Neural progenitor cell (in vitro differentiated cells): ENCODE data around the gene FMC1. TPM values are rescaled to one million over a fixed set of nuclear protein-coding genes. Genes with fewer than 3 reads are reported as not detected.
A peak's percentile ranks its signal among the peaks of the same experiment; 100 is the strongest.

Experiments used
- DNase-seq: peaks from one replicate; pipeline ENCODE4 v3.0.0-alpha.2; 2016; ENCODE audit warnings: low spot score
- H2AFZ ChIP-seq: fragments of 200-600 bp; sonication (generic); replicated peaks from 2 replicates; pipeline ENCODE4 v1.6.1; 2016; ENCODE audit warnings: antibody characterized with exemption
- H3F3A ChIP-seq: fragments of 200-600 bp; sonication (generic); 2 replicates; pipeline ENCODE4 v1.6.1; 2016; ENCODE audit warnings: antibody characterized with exemption, low read depth
- H3K27ac ChIP-seq: fragments of 200-600 bp; sonication (generic); 2 replicates; pipeline ENCODE4 v1.5.1; 2016; ENCODE audit warnings: mild to moderate bottlenecking
- H3K27me3 ChIP-seq: fragments of 200-600 bp; sonication (generic); 2 replicates; pipeline ENCODE4 v1.6.1; 2016; ENCODE audit warnings: mild to moderate bottlenecking, moderate library complexity
- H3K36me3 ChIP-seq: fragments of 200-600 bp; sonication (generic); 2 replicates; pipeline ENCODE4 v1.5.1; 2016
- H3K4me1 ChIP-seq: fragments of 200-600 bp; sonication (generic); 2 replicates; pipeline ENCODE4 v1.6.1; 2016; ENCODE audit warnings: mixed run types
- H3K4me2 ChIP-seq: fragments of 200-600 bp; sonication (generic); 2 replicates; pipeline ENCODE4 v1.6.1; 2016
- H3K4me3 ChIP-seq: fragments of 200-600 bp; sonication (generic); 2 replicates; pipeline ENCODE4 v1.5.1; 2016
- H3K79me2 ChIP-seq: fragments of 200-600 bp; sonication (generic); 2 replicates; pipeline ENCODE4 v1.6.1; 2016; ENCODE audit warnings: low read depth
- H3K9ac ChIP-seq: fragments of 200-600 bp; sonication (generic); 2 replicates; pipeline ENCODE4 v1.6.1; 2016
- H3K9me3 ChIP-seq: fragments of 200-600 bp; sonication (generic); 2 replicates; pipeline ENCODE4 v1.5.1; 2016; ENCODE audit warnings: low read depth
- H4K20me1 ChIP-seq: fragments of 200-600 bp; sonication (generic); 2 replicates; pipeline ENCODE4 v1.6.1; 2016; ENCODE audit warnings: low read depth
- H3K27ac Mint-ChIP-seq: 3 replicates; pipeline ENCODE4 v1.8.0; 2021; ENCODE audit warnings: mixed read lengths
- H3K27me3 Mint-ChIP-seq: 2 replicates; pipeline ENCODE4 v1.8.0; 2022; ENCODE audit warnings: low read depth, mild to moderate bottlenecking, inconsistent platforms, moderate library complexity, mixed read lengths; ENCODE audit not compliant: insufficient read depth
- H3K36me3 Mint-ChIP-seq: 3 replicates; pipeline ENCODE4 v1.8.0; 2021; ENCODE audit warnings: mixed read lengths
- H3K4me1 Mint-ChIP-seq: 3 replicates; pipeline ENCODE4 v1.8.0; 2021; ENCODE audit warnings: mixed read lengths
- H3K4me3 Mint-ChIP-seq: 3 replicates; pipeline ENCODE4 v1.8.0; 2021; ENCODE audit warnings: mild to moderate bottlenecking, moderate library complexity, mixed read lengths
- H3K9me3 Mint-ChIP-seq: 3 replicates; pipeline ENCODE4 v1.8.0; 2020; ENCODE audit warnings: mixed read lengths
- EZH2 ChIP-seq: fragments of 200-600 bp; sonication (generic); IDR thresholded peaks from 2 replicates; pipeline ENCODE4 v1.6.1; 2017; ENCODE audit warnings: antibody characterized with exemption, mild to moderate bottlenecking, moderate library complexity
- EZH2phosphoT487 ChIP-seq: fragments of 200-600 bp; sonication (generic); IDR thresholded peaks from 2 replicates; pipeline ENCODE4 v1.6.1; 2017; ENCODE audit warnings: antibody characterized with exemption
- total RNA-seq: library from RNA; depleted of rRNA; stranded (reverse); fragments of >200 nt; gene quantifications from 2 replicates; pipeline ENCODE4 v1.2.3, GENCODE V29; 2015; ENCODE audit warnings: low replicate concordance
- TF ChIP-seq, protein P1 (sequence below): fragments of 200-600 bp; sonication (generic); IDR thresholded peaks from 2 replicates; pipeline ENCODE4 v1.5.1; 2017; ENCODE audit warnings: antibody characterized with exemption, mild to moderate bottlenecking

The FMC1 gene
- total RNA-seq, 1 donor from 2014 or later = 8.1 TPM

DNA sequence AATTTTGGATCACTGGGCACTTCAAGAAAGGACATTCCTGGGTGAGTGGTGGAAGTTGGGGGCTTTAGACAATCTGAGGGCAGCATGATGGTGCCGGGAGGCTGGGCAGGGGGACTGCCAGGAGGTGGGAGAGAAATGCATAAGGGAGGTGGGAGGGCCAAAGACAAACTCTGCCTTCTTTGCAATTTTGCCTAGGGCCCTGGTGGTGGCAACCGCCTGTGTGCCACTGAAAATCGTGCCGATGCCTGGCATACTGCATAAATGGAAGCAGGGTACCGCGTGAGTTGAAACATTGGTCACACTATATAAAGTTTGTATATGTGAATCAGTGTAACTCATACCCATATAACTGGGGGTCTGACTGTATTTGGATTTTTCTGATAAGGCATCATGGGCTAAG is 21.8 kb downstream of the FMC1 start:
- Histone ChIP-seq H2AFZ (no peak overlapping the region), H3F3A (peaks cover 33% of the 10 kb centered on the region), H3K79me2 (peaks cover 86% of the 10 kb centered on the region), H3K27ac (no peak overlapping the region), H3K27me3 (no peaks in the 10 kb centered on the region), H3K4me3 (no peak overlapping the region), H3K9ac (no peak overlapping the region), H3K4me2 (peak overlapping the region; percentile 91), H3K4me1 (peaks cover 19% of the 10 kb centered on the region), H3K36me3 (no peaks in the 10 kb centered on the region), H4K20me1 (peaks cover 63% of the 10 kb centered on the region), H3K9me3 (no peaks in the 10 kb centered on the region)
- Mint-ChIP-seq H3K27ac (peak overlapping the region; percentile 30), H3K9me3 (no peaks in the 10 kb centered on the region), H3K27me3 (peaks cover 5% of the 10 kb centered on the region), H3K4me3 (peak overlapping the region; percentile 5), H3K36me3 (peaks cover 17% of the 10 kb centered on the region), H3K4me1 (peaks cover 25% of the 10 kb centered on the region)
- TF ChIP-seq EZH2phosphoT487 (no peak), EZH2 (no peak)
- TF ChIP-seq, protein P1, sequence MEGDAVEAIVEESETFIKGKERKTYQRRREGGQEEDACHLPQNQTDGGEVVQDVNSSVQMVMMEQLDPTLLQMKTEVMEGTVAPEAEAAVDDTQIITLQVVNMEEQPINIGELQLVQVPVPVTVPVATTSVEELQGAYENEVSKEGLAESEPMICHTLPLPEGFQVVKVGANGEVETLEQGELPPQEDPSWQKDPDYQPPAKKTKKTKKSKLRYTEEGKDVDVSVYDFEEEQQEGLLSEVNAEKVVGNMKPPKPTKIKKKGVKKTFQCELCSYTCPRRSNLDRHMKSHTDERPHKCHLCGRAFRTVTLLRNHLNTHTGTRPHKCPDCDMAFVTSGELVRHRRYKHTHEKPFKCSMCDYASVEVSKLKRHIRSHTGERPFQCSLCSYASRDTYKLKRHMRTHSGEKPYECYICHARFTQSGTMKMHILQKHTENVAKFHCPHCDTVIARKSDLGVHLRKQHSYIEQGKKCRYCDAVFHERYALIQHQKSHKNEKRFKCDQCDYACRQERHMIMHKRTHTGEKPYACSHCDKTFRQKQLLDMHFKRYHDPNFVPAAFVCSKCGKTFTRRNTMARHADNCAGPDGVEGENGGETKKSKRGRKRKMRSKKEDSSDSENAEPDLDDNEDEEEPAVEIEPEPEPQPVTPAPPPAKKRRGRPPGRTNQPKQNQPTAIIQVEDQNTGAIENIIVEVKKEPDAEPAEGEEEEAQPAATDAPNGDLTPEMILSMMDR = no peak
- no peak for DNase-seq

DNA sequence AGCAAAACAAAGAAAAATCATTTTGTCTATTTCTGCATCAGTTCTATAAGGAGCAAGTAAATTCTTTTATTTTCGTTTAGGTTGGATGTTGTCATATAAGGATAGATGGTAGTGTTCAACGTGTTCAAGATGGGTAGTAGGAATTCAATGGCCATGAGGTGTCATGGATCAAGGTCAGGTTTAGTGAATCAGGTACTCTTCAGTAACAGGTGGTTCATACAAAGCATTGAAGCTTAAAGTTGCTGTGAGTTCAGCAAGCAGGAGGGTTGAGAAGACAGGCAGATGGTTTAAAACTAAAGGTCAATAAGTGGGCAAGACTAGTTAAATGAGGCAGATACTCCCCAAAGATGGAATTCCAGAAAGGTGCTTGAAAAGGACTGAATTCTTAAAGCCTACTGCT is 24.2 kb downstream of the FMC1 start:
- Mint-ChIP-seq H3K4me1 (peaks cover 22% of the 10 kb centered on the region), H3K9me3 (no peaks in the 10 kb centered on the region), H3K27me3 (peaks cover 1% of the 10 kb centered on the region), H3K4me3 (no peak overlapping the region), H3K36me3 (peaks cover 18% of the 10 kb centered on the region), H3K27ac (no peak overlapping the region)
- Histone ChIP-seq H4K20me1 (peaks cover 87% of the 10 kb centered on the region), H3K79me2 (peaks cover 99% of the 10 kb centered on the region), H3K4me3 (no peak overlapping the region), H3K9me3 (no peaks in the 10 kb centered on the region), H3K4me2 (no peak overlapping the region), H3K36me3 (no peaks in the 10 kb centered on the region), H3K27me3 (no peaks in the 10 kb centered on the region), H2AFZ (no peak overlapping the region), H3K9ac (no peak overlapping the region), H3K27ac (no peak overlapping the region), H3F3A (peaks cover 14% of the 10 kb centered on the region), H3K4me1 (peaks cover 25% of the 10 kb centered on the region)
- TF ChIP-seq, protein P1 = no peak
- no peak for TF ChIP-seq EZH2
- no peak for TF ChIP-seq EZH2phosphoT487
- DNase-seq = no peak

DNA sequence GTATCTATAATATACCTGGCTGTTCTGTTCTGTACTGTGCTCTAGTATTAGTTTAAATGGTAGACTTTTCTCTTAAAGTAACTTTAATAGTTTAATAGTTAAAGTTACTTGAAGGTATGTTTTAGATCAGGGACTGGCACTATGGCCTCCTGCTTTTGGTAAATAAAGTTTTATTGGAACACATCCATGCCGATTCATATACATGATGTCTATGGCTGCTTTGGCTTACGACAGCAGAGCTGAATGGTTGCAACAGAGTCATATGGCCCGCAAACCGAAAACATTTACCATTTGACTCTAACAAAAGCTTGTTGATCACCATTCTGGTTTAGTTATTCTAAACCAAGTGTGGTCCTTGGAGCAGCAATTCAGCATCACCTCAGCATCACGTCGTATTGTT is 25.3 kb downstream of the FMC1 start:
- Histone ChIP-seq H2AFZ (no peak overlapping the region), H3K36me3 (no peaks in the 10 kb centered on the region), H3K4me1 (peaks cover 26% of the 10 kb centered on the region), H3K9me3 (no peaks in the 10 kb centered on the region), H3K27ac (no peak overlapping the region), H3K4me3 (no peak overlapping the region), H3K79me2 (peaks cover 100% of the 10 kb centered on the region), H3K27me3 (no peaks in the 10 kb centered on the region), H3K9ac (no peak overlapping the region), H3K4me2 (no peak overlapping the region), H3F3A (peaks cover 5% of the 10 kb centered on the region), H4K20me1 (peaks cover 98% of the 10 kb centered on the region)
- Mint-ChIP-seq H3K4me1 (peaks cover 22% of the 10 kb centered on the region), H3K27ac (no peak overlapping the region), H3K27me3 (no peaks in the 10 kb centered on the region), H3K9me3 (no peaks in the 10 kb centered on the region), H3K4me3 (no peak overlapping the region), H3K36me3 (peaks cover 18% of the 10 kb centered on the region)
- TF ChIP-seq EZH2 = no peak
- TF ChIP-seq, protein P1 = no peak
- no peak for TF ChIP-seq EZH2phosphoT487
- no peak for DNase-seq
